ENCODE results near the gene MEX3D. TPM values are rescaled to one million over a fixed set of nuclear protein-coding genes. Genes with fewer than 3 reads are reported as not detected.

Gene MEX3D
- total and polyA plus RNA-seq, 8 donors: 4.9 to 90.4 (median 10.8) TPM

DNA sequence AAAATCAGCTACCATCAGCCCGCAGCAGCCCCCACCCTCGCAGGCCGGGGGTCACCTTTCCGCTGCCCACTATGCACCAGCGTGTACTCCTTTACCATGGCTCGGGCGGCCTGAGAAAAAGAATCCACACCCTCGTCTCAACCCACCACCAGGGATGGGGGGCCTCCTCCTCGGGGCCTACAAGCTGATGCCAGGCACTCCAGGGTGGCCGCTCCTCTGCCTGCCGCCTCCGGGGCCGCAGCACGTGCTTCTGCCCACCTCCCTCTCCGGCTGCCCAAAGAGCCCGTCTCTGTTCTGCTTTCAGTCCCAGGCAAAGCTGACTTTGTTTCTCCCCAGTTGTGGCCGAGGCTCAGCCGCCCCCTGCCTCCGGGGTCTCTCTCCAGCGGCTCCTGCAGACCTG lies 11.1 kb upstream of the MEX3D start:
- Histone ChIP-seq H3K27me3 (no peaks in the 10 kb centered on the region), H3K4me1 (no peaks in the 10 kb centered on the region), H3K27ac (no peak overlapping the region), H3K9me3 (no peaks in the 10 kb centered on the region), H3K36me3 (peaks cover 56 to 83% (median 80%) of the 10 kb centered on the region in 4 donors), H3K4me3 (no peak overlapping the region)
- DNase-seq: no peak
- 94 to 97% (median 96%) methylated on average over 20 of the region's 20 CpGs for WGBS, 5 donors
- TF ChIP-seq POLR2A (IDR thresholded peaks at IDR 0.05) (no peak), POLR2AphosphoS5 (IDR thresholded peaks at IDR 0.05) (no peak), EP300 (IDR thresholded peaks at IDR 0.05) (no peak)
- TF ChIP-seq, protein P1, sequence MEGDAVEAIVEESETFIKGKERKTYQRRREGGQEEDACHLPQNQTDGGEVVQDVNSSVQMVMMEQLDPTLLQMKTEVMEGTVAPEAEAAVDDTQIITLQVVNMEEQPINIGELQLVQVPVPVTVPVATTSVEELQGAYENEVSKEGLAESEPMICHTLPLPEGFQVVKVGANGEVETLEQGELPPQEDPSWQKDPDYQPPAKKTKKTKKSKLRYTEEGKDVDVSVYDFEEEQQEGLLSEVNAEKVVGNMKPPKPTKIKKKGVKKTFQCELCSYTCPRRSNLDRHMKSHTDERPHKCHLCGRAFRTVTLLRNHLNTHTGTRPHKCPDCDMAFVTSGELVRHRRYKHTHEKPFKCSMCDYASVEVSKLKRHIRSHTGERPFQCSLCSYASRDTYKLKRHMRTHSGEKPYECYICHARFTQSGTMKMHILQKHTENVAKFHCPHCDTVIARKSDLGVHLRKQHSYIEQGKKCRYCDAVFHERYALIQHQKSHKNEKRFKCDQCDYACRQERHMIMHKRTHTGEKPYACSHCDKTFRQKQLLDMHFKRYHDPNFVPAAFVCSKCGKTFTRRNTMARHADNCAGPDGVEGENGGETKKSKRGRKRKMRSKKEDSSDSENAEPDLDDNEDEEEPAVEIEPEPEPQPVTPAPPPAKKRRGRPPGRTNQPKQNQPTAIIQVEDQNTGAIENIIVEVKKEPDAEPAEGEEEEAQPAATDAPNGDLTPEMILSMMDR (IDR thresholded peaks at IDR 0.05): no peak
- intact Hi-C loops (cut with DNase I; ENCODE audit: low total_unique reads): no loop called here

DNA sequence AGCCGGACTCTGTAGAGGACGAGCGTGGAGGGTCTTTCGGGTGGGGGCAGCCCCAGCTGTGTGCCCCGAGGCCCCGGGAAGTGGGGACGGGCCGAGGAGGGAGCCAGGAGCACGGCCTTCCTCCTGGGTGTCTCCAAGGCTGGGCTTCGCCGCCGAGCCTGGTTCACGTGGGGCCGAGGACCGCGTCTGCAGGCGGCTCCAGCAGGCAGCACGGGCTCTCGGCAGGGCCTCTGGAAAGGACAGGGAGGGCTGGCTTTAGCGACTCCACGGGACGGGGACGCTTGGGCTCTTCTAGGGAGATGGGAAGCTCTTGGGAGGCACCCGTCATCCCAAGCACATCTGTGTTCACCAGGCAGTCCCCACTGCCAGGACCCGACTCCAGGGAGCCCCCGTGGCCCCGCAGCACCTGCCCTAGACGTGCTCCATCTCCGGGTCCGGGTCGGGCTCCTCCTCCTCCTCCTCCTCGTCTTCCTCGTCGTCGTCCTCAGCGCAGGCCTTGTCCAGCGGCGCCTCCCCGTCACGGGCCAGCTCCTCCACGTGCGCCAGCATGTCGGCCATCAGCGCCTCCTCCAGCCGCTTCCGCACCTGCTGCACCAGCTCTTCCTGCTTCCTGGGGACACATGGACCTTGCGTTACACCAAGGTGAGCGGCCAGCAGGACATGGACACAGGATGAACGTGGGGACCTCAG lies 9.9 kb upstream of the MEX3D start:
- DNase-seq: no peak
- Histone ChIP-seq H3K27ac (no peak overlapping the region), H3K4me1 (no peaks in the 10 kb centered on the region), H3K4me3 (no peak overlapping the region), H3K36me3 (peaks cover 48 to 72% (median 70%) of the 10 kb centered on the region in 4 donors), H3K27me3 (no peaks in the 10 kb centered on the region), H3K9me3 (no peaks in the 10 kb centered on the region)
- 84 to 89% (median 88%) methylated on average over 41 to 49 of the region's 49 CpGs for WGBS, 5 donors
- intact Hi-C loops (cut with DNase I; ENCODE audit: low total_unique reads): no loop called here
- TF ChIP-seq, protein P1 (IDR thresholded peaks at IDR 0.05): no peak
- TF ChIP-seq POLR2AphosphoS5 (IDR thresholded peaks at IDR 0.05): no peak
- TF ChIP-seq POLR2A (IDR thresholded peaks at IDR 0.05): no peak
- no peak for TF ChIP-seq EP300 (IDR thresholded peaks at IDR 0.05)

DNA sequence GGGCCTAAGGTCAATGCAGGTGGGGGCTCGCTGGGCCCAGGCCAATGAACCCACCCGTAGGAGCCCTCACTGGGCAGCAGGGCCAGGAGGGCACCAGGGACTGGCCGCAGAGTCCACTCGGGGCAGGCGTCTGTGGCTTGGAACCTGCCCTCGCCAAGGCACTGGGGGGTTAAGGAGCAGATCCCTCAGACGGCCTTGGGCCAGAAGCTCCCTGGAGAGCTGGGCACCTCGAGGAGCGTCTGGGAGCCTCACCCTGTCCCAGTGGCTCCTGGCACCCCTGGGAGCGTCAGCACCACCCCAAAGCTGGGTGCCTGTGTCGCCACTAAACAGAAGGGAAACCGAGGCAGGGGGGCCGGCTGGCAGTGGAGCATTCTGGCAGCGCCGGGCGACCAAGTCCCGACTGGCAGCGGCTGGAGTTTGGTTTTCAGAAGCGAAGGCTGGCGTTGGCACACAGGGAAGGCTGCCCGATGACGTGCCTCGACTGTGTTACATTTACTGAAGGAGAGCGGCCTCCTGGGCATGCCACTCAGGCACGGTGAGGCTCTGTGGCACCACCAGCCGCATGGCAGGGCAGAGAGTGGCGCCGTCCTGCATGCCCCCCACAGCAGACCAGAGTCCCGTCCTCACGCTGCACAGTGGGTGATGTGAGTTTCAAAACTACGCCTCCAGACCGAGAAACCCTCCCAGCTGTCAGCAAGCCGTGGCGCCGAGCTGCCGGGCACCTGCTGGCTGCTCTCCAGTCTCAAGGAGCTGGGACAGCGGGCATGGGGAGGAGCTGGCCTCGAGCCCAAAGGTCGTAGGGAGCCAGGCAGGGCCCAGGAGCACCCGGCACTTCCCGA lies 9.2 kb upstream of the MEX3D start:
- Histone ChIP-seq H3K27ac (peak overlapping the region in 1 of 5 donors; percentile 9), H3K4me1 (no peaks in the 10 kb centered on the region), H3K27me3 (no peaks in the 10 kb centered on the region), H3K36me3 (peaks cover 43 to 64% (median 62%) of the 10 kb centered on the region in 4 donors), H3K4me3 (no peak overlapping the region), H3K9me3 (no peaks in the 10 kb centered on the region)
- intact Hi-C loops (cut with DNase I; ENCODE audit: low total_unique reads): no loop called here
- TF ChIP-seq EP300 (IDR thresholded peaks at IDR 0.05): no peak
- TF ChIP-seq, protein P1 (IDR thresholded peaks at IDR 0.05): no peak
- TF ChIP-seq POLR2AphosphoS5 (IDR thresholded peaks at IDR 0.05): no peak
- TF ChIP-seq POLR2A (IDR thresholded peaks at IDR 0.05): no peak
- no peak for DNase-seq
- WGBS, 5 donors: 77 to 82% (median 80%) methylated on average over 28 to 41 of the region's 41 CpGs

DNA sequence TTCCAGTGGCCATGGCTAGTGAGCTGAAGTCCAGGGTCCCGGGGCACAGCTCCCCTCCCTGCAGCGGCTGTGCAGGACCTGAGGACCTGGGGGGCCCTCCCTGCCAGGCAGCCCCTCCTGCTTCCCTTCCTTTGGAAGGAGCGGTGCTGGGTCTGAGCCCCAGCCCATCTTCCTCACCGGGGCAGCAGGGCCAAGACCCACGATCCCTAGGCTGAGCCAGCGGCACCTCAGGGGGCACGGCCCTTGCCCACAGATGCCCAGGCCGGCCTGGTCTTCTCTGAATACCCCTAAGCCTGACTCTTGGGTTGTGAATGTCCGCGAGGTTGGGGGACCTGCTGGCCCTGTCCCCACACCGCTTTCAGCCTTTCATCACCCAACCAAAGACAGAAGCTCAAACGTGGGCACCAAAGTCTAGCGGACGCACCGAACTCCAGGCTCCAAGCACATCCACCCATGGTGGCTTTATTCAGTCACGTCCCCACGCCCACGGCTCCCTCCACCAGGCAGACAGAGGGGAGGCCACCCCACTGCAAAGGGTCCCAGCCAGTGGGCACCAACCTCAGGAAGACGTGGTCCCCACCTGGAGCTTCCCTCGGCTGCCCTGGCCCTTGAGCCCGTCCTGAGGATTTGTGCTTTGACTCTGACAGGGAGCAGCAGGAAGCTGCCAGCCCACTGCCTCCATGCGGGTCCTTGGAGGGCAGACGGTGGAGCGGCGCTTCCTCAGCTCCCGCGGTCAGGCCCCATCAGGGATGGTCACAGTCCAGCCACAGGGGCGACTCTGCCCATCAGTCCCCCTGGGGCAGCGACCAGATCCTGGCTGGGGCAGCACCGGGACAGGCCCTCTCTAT lies 8.3 kb upstream of the MEX3D start:
- Histone ChIP-seq H3K4me3 (no peak overlapping the region), H3K36me3 (peaks cover 36 to 56% (median 54%) of the 10 kb centered on the region in 4 donors), H3K4me1 (no peaks in the 10 kb centered on the region), H3K27me3 (no peaks in the 10 kb centered on the region), H3K27ac (peak overlapping the region in 1 of 5 donors; percentile 9), H3K9me3 (no peaks in the 10 kb centered on the region)
- intact Hi-C loops (cut with DNase I; ENCODE audit: low total_unique reads): no loop called here
- no peak for DNase-seq
- TF ChIP-seq POLR2AphosphoS5 (IDR thresholded peaks at IDR 0.05) (no peak), EP300 (IDR thresholded peaks at IDR 0.05) (no peak), POLR2A (IDR thresholded peaks at IDR 0.05) (no peak)
- TF ChIP-seq, protein P1 (IDR thresholded peaks at IDR 0.05): no peak
- 86 to 92% (median 88%) methylated on average over 8 to 30 of the region's 30 CpGs for WGBS, 5 donors

Data from stomach (tissue), 9 donors.